ENCODE data around the gene ROR2. TPM values are rescaled to one million over a fixed set of nuclear protein-coding genes. Genes with fewer than 3 reads are reported as not detected.

The ROR2 gene
- total and polyA plus RNA-seq, 2 experiments from 2014 or later = 7.1 to 12.9 TPM

DNA sequence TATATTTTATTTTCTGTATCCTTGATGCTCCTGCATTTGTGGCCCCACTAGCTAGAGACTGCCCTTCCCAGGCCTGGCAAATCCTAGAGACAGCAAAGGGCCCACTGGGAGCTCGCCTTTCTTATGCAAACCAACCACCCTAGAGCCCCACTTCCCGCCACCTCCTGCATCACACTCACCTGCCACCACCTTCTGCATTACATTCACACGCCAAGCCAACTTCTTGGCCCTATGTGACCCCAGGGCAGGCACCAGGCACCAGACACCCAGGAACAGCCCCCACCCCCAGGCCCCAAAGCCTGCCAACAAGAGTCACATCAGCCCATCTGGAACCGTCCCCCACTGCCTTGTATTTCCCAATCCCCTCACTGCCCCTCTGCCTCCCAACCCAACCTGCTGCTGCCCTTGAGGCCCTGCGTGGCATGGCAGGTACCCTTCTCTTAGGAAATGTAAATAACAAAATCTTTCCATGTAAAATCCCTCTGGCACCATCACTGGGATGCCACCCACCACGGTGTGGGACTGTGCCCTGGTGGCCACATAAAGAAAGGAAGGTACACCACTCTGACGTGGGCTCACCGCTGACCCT, 22.0 kb downstream of the ROR2 start:
- H3K79me2 ChIP-seq (ENCODE audit: insufficient read depth) = peaks cover 30% of the 10 kb centered on the region
- peaks cover 7% of the 10 kb centered on the region; the same call in 1 of the 2 replicates for H3F3A ChIP-seq (ENCODE audit: insufficient read depth)
- no peaks in the 10 kb centered on the region for H3K36me3 ChIP-seq (ENCODE audit: low read depth)
- no peaks in the 10 kb centered on the region for H3K9me2 ChIP-seq (ENCODE audit: insufficient read depth)
- H4K20me1 ChIP-seq (ENCODE audit: insufficient read depth) = no peaks in the 10 kb centered on the region
- no peak overlapping the region for H3K4me2 ChIP-seq (ENCODE audit: unreplicated experiment)
- peaks cover 5% of the 10 kb centered on the region for H3K9me3 ChIP-seq (ENCODE audit: low read depth)
- 62 to 69% methylated on average over 8 of the region's 8 CpGs for WGBS, 2 experiments (ENCODE audit: low coverage in 1 of 2, low lambda C conversion rate in 2 of 2, missing lambda C conversion rate in 2 of 2)
- H2AFZ ChIP-seq = no peak overlapping the region
- DNase-seq = no peak
- H3K27me3 ChIP-seq (replicated peaks; ENCODE audit: insufficient read depth) = no peaks in the 10 kb centered on the region
- in situ Hi-C loops (cut with MboI) = no loop called here
- TF ChIP-seq EZH2phosphoT487 (IDR thresholded peaks at IDR 0.05; ENCODE audit: insufficient read depth, low read depth) (no peak), EZH2 (IDR thresholded peaks at IDR 0.05; ENCODE audit: insufficient read depth, poor library complexity, severe bottlenecking) (no peak)
- no peak overlapping the region for H3K4me3 ChIP-seq
- H3K4me1 ChIP-seq (ENCODE audit: insufficient read depth) = no peaks in the 10 kb centered on the region
- H3K27ac ChIP-seq = no peak overlapping the region
- no peak overlapping the region for H3K9ac ChIP-seq

DNA sequence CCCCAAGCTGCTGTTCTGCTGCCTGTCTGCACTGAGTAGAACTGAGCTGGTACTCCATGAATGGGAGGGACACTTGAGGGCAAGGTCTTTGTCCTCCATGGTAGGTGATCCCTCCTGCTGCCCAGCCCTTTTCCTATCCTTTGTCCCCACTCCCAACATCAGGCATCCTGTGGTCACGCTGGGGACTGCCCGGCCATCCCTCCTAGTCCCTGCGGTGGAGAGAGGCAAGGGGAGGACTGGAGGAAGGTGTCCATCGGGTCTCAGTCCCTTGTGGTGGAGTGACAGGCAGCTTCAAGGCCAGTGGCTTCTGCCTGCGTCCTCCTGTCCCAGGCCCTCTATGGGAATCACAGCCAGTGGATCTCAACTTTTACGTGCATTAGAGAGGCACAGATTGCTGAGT, 25.9 kb downstream of the ROR2 start:
- in situ Hi-C loops (cut with MboI) = no loop called here
- no peak overlapping the region for H3K4me3 ChIP-seq
- H3K4me2 ChIP-seq (ENCODE audit: unreplicated experiment) = no peak overlapping the region
- H3K9me2 ChIP-seq (ENCODE audit: insufficient read depth) = no peaks in the 10 kb centered on the region
- H3K9ac ChIP-seq = no peak overlapping the region
- H3F3A ChIP-seq (ENCODE audit: insufficient read depth) = no peaks in the 10 kb centered on the region
- peaks cover 34% of the 10 kb centered on the region for H3K79me2 ChIP-seq (ENCODE audit: insufficient read depth)
- no peaks in the 10 kb centered on the region for H3K9me3 ChIP-seq (ENCODE audit: low read depth)
- TF ChIP-seq EZH2phosphoT487 (IDR thresholded peaks at IDR 0.05; ENCODE audit: insufficient read depth, low read depth) (no peak), EZH2 (IDR thresholded peaks at IDR 0.05; ENCODE audit: insufficient read depth, poor library complexity, severe bottlenecking) (no peak)
- H3K27ac ChIP-seq = no peak overlapping the region
- 88 to 90% methylated on average over 6 of the region's 6 CpGs for WGBS, 2 experiments (ENCODE audit: low coverage in 1 of 2, low lambda C conversion rate in 2 of 2, missing lambda C conversion rate in 2 of 2)
- H4K20me1 ChIP-seq (ENCODE audit: insufficient read depth) = no peaks in the 10 kb centered on the region
- H2AFZ ChIP-seq = no peak overlapping the region
- no peaks in the 10 kb centered on the region for H3K36me3 ChIP-seq (ENCODE audit: low read depth)
- H3K27me3 ChIP-seq (replicated peaks; ENCODE audit: insufficient read depth) = no peaks in the 10 kb centered on the region
- no peak for DNase-seq
- no peaks in the 10 kb centered on the region for H3K4me1 ChIP-seq (ENCODE audit: insufficient read depth)

DNA sequence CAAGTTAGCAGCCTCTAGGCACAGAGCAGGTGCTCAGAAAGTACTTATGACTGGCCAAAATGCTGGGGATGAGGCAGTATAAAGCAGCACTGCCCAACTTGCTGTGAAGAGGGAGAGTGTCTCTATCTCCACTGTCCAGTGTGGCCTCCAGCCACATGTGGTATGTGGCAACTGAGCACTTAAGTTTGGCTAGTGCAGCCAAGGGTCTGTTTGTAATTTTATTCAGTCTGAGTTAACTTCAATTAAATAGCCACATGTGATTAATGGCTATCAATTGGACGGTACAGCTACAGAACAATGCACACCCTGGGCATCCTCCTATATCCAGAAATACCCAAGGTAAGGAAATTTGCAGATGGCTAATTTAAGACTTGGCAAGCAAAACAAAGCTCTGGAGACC, 26.9 kb downstream of the ROR2 start:
- TF ChIP-seq EZH2 (IDR thresholded peaks at IDR 0.05; ENCODE audit: insufficient read depth, poor library complexity, severe bottlenecking) = no peak
- WGBS, 2 experiments (ENCODE audit: low coverage in 1 of 2, low lambda C conversion rate in 2 of 2, missing lambda C conversion rate in 2 of 2) = 11 to 16% methylated on average over 1 of the region's 1 CpG
- peaks cover 30% of the 10 kb centered on the region for H3K79me2 ChIP-seq (ENCODE audit: insufficient read depth)
- H3K36me3 ChIP-seq (ENCODE audit: low read depth) = no peaks in the 10 kb centered on the region
- no peak overlapping the region for H3K4me2 ChIP-seq (ENCODE audit: unreplicated experiment)
- no peaks in the 10 kb centered on the region for H4K20me1 ChIP-seq (ENCODE audit: insufficient read depth)
- no peak overlapping the region for H3K4me3 ChIP-seq
- H3F3A ChIP-seq (ENCODE audit: insufficient read depth) = no peaks in the 10 kb centered on the region
- H3K9me3 ChIP-seq (ENCODE audit: low read depth) = no peaks in the 10 kb centered on the region
- H3K9ac ChIP-seq = no peak overlapping the region
- no peak for DNase-seq
- H3K27me3 ChIP-seq (replicated peaks; ENCODE audit: insufficient read depth) = no peaks in the 10 kb centered on the region
- no peaks in the 10 kb centered on the region for H3K9me2 ChIP-seq (ENCODE audit: insufficient read depth)
- H2AFZ ChIP-seq = no peak overlapping the region
- no peaks in the 10 kb centered on the region for H3K4me1 ChIP-seq (ENCODE audit: insufficient read depth)
- in situ Hi-C loops (cut with MboI) = no loop called here
- H3K27ac ChIP-seq = no peak overlapping the region

DNA sequence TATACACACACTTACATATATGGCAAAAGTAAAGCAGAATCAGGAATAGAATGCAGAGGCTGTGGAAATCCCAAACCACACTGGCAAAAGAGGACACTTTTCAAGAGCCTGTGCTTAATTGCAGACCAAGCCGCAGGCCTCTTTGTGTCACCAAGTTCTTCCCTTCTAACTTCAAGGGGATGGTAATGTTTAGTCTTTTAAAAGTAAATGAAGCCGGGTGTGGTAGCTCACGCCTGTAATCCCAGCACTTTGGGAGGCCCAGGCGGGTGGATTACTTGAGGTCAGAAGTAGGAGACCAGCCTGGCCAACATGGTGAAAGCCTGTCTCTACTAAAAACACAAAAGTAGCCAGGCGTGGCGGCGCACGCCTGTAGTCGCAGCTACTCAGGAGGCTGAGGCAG, 28.7 kb downstream of the ROR2 start:
- Histone ChIP-seq H3K4me2 (ENCODE audit: unreplicated experiment) (no peak overlapping the region), H3K27ac (no peak overlapping the region), H3K4me1 (ENCODE audit: insufficient read depth) (no peaks in the 10 kb centered on the region), H3K79me2 (ENCODE audit: insufficient read depth) (peaks cover 43% of the 10 kb centered on the region), H2AFZ (no peak overlapping the region), H3K9me3 (ENCODE audit: low read depth) (no peaks in the 10 kb centered on the region), H3K9me2 (ENCODE audit: insufficient read depth) (no peaks in the 10 kb centered on the region), H4K20me1 (ENCODE audit: insufficient read depth) (no peaks in the 10 kb centered on the region), H3K9ac (no peak overlapping the region), H3F3A (ENCODE audit: insufficient read depth) (no peaks in the 10 kb centered on the region), H3K4me3 (no peak overlapping the region), H3K36me3 (ENCODE audit: low read depth) (no peaks in the 10 kb centered on the region), H3K27me3 (replicated peaks; ENCODE audit: insufficient read depth) (no peaks in the 10 kb centered on the region)
- in situ Hi-C loops (cut with MboI) = no loop called here
- WGBS, 2 experiments (ENCODE audit: low coverage in 1 of 2, low lambda C conversion rate in 2 of 2, missing lambda C conversion rate in 2 of 2) = 86 to 89% methylated on average over 9 of the region's 9 CpGs
- TF ChIP-seq EZH2 (IDR thresholded peaks at IDR 0.05; ENCODE audit: insufficient read depth, poor library complexity, severe bottlenecking) = no peak
- no peak for DNase-seq

Measured in GM23248 (cell line).